ENCODE data around the gene NAA60. TPM values are rescaled to one million over a fixed set of nuclear protein-coding genes. Genes with fewer than 3 reads are reported as not detected.

NAA60 gene
- total and polyA plus RNA-seq, 2 experiments from 2014 or later, result 32.4 to 36.5 TPM

DNA sequence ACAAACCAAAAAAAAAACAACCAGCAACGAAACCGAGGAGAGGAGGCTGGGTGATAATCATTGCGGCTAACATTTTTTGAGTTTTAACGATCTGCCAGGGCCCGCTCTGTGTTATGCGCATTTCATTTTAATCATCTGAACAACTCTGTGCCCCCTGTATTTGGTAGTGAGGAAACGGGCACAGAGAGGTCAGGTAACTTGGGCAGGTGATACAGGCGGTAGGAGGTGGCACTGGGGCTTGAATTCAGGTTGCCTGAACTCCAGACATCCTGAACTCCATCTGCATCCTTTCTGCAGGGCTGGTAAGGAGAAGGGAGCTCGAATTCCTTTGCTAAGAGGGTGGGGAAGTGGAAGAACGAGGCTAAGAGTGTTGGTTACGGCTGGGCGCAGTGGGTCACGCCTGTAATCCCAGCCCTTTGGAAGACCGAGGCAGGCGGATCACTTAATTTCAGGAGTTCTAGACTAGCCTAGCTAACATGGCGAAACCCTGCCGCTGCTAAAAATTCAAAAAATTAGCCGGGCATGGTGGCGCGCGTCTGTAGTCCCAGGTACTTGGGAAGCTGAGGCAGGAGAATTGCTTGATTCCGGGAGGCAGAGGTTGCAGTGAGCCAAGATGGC, 58.4 kb downstream of the NAA60 start:
- ATAC-seq (no peak), DNase-seq (ENCODE audit: low spot score) (peak; percentile 35)
- Histone ChIP-seq H3K4me2 (peak overlapping the region; percentile 73), H3F3A (replicated peaks; ENCODE audit: low read depth) (peaks cover 12% of the 10 kb centered on the region; the same call in 1 of the 2 replicates), H4K20me1 (replicated peaks; ENCODE audit: insufficient read depth) (no peaks in the 10 kb centered on the region), H3K36me3 (ENCODE audit: insufficient read depth) (no peaks in the 10 kb centered on the region), H3K9me2 (ENCODE audit: insufficient read depth) (no peaks in the 10 kb centered on the region), H3K4me3 (peak overlapping the region; percentile 85), H3K4me1 (ENCODE audit: insufficient read depth) (no peaks in the 10 kb centered on the region; the same call in 1 of the 2 replicates), H3K79me2 (replicated peaks; ENCODE audit: insufficient read depth) (no peaks in the 10 kb centered on the region), H2AFZ (peak overlapping the region; percentile 93), H3K27ac (ENCODE audit: low read depth) (peak overlapping the region; percentile 91), H3K27me3 (ENCODE audit: insufficient read depth) (no peaks in the 10 kb centered on the region)
- H3K4me1 Mint-ChIP-seq, result peaks cover 12% of the 10 kb centered on the region
- H3K27ac Mint-ChIP-seq, result no peak overlapping the region
- H3K4me3 Mint-ChIP-seq, result peak overlapping the region; percentile 94
- no peaks in the 10 kb centered on the region for H3K9me3 Mint-ChIP-seq
- H3K36me3 Mint-ChIP-seq (ENCODE audit: low read depth), result peaks cover 10% of the 10 kb centered on the region; the same call in 1 of the 3 replicates
- TF ChIP-seq ZNF114 (CRISPR knock-in tag; IDR thresholded peaks at IDR 0.05) (no peak), ZNF331 (CRISPR knock-in tag; IDR thresholded peaks at IDR 0.05; ENCODE audit: low read depth) (no peak), POLR2AphosphoS5 (IDR thresholded peaks at IDR 0.05; ENCODE audit: low read depth) (no peak), STAT1 (IDR thresholded peaks at IDR 0.05; ENCODE audit: unreplicated experiment) (no peak), EZH2 (IDR thresholded peaks at IDR 0.05; ENCODE audit: low read depth, unreplicated experiment) (no peak), CREB1 (CRISPR knock-in tag; IDR thresholded peaks at IDR 0.05; ENCODE audit: low read depth) (no peak), JUNB (IDR thresholded peaks at IDR 0.05; ENCODE audit: unreplicated experiment) (no peak)
- TF ChIP-seq, protein P1, sequence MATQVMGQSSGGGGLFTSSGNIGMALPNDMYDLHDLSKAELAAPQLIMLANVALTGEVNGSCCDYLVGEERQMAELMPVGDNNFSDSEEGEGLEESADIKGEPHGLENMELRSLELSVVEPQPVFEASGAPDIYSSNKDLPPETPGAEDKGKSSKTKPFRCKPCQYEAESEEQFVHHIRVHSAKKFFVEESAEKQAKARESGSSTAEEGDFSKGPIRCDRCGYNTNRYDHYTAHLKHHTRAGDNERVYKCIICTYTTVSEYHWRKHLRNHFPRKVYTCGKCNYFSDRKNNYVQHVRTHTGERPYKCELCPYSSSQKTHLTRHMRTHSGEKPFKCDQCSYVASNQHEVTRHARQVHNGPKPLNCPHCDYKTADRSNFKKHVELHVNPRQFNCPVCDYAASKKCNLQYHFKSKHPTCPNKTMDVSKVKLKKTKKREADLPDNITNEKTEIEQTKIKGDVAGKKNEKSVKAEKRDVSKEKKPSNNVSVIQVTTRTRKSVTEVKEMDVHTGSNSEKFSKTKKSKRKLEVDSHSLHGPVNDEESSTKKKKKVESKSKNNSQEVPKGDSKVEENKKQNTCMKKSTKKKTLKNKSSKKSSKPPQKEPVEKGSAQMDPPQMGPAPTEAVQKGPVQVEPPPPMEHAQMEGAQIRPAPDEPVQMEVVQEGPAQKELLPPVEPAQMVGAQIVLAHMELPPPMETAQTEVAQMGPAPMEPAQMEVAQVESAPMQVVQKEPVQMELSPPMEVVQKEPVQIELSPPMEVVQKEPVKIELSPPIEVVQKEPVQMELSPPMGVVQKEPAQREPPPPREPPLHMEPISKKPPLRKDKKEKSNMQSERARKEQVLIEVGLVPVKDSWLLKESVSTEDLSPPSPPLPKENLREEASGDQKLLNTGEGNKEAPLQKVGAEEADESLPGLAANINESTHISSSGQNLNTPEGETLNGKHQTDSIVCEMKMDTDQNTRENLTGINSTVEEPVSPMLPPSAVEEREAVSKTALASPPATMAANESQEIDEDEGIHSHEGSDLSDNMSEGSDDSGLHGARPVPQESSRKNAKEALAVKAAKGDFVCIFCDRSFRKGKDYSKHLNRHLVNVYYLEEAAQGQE (IDR thresholded peaks at IDR 0.05; ENCODE audit: unreplicated experiment), result no peak
- TF ChIP-seq, protein P2, sequence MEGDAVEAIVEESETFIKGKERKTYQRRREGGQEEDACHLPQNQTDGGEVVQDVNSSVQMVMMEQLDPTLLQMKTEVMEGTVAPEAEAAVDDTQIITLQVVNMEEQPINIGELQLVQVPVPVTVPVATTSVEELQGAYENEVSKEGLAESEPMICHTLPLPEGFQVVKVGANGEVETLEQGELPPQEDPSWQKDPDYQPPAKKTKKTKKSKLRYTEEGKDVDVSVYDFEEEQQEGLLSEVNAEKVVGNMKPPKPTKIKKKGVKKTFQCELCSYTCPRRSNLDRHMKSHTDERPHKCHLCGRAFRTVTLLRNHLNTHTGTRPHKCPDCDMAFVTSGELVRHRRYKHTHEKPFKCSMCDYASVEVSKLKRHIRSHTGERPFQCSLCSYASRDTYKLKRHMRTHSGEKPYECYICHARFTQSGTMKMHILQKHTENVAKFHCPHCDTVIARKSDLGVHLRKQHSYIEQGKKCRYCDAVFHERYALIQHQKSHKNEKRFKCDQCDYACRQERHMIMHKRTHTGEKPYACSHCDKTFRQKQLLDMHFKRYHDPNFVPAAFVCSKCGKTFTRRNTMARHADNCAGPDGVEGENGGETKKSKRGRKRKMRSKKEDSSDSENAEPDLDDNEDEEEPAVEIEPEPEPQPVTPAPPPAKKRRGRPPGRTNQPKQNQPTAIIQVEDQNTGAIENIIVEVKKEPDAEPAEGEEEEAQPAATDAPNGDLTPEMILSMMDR (conservative IDR thresholded peaks at IDR 0.05; ENCODE audit: low read depth in 2 of 2), result no peak
- TF ChIP-seq, protein P3, sequence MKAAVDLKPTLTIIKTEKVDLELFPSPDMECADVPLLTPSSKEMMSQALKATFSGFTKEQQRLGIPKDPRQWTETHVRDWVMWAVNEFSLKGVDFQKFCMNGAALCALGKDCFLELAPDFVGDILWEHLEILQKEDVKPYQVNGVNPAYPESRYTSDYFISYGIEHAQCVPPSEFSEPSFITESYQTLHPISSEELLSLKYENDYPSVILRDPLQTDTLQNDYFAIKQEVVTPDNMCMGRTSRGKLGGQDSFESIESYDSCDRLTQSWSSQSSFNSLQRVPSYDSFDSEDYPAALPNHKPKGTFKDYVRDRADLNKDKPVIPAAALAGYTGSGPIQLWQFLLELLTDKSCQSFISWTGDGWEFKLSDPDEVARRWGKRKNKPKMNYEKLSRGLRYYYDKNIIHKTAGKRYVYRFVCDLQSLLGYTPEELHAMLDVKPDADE (IDR thresholded peaks at IDR 0.05), result no peak
- peaks cover 6% of the 10 kb centered on the region for H3K27me3 Mint-ChIP-seq (ENCODE audit: insufficient read depth, low read depth, poor library complexity)

Measured in GM23338 (cell line).